Femur (tissue), 1 donor: ENCODE data around the gene RXRA.

Source experiments
- DNase-seq: peaks from one replicate; pipeline ENCODE4 v3.0.0-alpha.2; 2017

RXRA gene

DNA sequence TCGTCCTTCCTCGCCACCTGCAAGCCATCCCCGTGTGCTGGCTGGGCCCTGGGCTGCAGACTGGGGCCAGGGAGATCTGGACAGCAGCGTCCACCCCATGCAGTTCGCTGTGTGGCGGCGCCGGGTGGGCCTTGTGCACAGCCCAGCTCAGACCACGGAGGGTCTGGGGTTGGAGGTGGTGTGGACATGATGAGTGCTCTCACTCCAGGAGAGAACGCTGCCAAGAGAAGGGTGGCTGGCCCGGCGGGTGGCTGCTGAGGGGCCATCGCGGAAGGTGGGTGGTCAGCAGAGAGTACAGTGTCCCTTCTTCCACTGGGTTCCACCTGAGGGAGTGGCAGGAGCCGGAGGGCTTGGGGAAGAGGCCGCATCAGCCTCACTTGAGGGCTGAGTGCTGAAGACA, 44.4 kb downstream of the RXRA start:
- no peak for DNase-seq

DNA sequence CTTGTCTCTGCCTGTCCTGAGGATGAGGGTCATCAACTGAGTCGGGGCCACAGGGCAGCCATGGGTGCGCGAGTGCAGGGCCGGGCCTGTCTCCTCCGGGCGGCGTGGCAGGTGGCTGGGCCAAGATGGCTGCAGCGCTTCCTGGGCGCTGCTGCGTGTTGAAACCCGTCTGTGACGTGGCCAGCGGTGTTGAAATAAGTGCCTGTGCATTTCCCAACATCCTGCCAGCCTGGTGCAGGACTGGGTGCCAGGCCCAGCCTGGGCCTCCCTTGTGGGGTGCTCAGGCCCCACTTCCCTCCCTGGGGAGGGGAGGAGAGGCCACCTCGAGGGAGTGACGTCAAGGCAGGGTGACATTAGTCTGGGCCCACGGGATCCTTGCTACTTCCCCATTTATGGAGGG, 45.5 kb downstream of the RXRA start:
- peak; percentile 78 for DNase-seq

DNA sequence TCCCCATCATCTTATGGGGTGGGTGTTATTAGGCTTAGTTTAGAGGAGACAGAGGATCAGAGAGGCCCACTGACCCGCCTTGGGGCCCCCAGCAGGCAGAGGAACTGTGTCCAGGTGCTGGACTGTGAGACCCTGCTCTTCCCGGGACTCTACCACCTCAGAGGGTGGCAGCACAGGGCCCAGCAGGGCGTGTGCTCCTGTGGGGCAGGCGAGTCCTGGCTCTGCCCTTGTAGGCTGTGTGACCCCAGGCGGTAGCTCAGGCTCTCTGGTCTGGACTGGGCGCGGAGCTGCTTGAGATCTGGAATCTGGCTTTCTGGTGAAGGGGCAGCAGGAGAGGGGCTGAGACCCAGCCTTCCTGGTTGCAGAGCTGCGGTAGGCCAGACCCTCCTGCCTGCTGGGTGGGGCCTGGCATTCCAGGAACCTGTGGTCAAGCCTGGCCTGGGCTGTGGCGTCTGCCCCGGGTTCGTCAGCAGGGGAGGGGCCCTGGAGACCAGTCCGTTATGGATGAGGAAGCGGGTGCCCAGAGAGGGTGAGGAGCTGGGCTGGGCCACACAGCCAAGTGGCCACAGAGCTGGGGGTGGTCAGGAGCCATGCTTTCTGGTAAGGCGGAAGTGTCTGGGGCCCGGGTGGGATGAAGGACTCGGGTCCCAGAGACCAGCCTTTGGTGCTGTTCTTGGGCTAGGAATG, 46.5 kb downstream of the RXRA start:
- peak; percentile 66 for DNase-seq

DNA sequence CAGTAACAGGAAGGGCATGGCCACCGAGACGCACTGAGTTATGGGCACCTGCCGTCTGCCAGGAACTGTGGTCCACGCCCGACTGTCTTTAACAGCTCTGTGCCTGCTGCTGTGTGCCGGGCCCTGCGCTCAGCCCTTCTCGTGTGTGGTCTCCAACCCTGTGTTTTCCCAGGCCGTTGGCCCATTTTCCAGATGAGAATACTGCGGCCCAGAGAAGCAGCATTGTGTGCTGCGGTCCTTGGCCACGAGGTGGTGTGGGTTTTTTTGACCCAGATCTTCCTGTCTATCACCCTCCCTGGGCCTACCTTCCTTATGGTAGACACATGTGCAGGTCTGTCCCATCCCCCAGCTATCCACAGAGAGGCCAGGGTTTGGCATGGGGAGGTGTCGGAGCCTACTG, 47.0 kb downstream of the RXRA start:
- no peak for DNase-seq

DNA sequence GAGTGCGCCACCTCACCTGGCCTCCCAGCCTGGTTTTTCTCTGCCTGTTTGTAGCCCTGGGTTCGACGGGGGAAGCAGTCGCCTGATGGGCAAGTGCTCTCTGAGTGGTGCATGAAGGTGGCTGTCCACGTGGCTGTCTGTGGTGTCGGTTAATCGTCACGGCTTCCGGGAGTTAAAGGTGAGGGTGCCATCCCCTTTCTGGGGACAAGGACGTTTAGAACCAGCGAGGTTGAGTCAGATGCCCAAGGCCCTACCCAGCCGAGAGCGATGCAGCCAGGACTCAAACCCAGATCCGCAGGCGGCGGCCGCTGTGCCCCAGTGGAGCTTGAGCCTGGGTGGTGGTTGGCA, 47.7 kb downstream of the RXRA start:
- no peak for DNase-seq

DNA sequence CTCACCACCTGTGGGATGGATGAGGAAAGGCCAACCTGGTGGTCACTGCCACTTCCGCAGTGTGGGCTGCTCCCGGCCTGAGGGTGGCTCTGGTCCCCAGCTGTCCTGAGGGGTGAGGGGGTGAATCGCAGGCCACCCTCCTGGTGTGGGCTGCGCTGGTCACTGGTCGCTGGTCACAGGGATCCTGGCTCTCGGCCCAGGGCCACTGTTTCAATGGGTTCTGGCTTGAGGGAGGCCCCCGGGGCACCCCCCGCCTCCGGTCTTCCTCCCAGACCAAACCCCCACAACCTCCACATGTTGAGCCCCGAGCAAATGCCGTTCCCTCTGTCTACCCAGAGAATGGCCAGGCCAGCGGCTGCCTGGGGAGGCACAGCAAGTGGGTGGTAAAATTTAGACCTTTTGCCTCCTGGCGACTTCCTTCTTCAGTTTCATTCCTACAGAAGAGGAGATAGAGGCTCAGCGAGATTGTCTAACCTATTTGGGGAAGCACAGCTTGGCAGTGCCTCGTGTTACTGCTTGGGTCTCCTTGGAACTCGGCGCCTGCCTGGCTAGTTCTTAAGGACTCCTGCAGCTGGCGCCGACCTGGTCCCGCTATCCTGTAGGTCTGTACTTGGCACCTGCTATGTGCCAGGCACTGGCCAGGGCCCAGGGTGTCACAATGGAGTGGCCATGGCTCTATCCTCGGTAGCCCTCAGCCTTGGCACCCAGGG, 48.2 kb downstream of the RXRA start:
- no peak for DNase-seq

DNA sequence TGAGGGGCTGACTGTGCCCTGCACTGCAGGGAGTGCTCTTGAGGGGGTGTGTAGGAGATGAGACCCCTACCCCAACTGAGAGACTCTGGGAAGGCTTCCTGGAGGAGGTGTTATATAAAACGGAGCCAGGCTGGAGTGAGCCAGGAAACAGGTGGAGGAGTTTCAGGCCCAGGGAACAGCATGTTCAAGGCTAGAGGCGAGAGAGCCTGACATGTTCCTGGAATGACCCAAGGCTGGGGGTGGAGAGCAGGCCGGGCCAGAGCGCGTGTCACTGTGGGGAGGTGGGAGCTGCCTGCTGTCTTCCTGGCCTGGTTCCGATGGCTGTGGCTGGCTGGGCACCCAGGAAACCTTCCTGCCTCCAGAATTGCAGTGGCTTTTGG, 48.7 kb downstream of the RXRA start:
- DNase-seq: no peak

DNA sequence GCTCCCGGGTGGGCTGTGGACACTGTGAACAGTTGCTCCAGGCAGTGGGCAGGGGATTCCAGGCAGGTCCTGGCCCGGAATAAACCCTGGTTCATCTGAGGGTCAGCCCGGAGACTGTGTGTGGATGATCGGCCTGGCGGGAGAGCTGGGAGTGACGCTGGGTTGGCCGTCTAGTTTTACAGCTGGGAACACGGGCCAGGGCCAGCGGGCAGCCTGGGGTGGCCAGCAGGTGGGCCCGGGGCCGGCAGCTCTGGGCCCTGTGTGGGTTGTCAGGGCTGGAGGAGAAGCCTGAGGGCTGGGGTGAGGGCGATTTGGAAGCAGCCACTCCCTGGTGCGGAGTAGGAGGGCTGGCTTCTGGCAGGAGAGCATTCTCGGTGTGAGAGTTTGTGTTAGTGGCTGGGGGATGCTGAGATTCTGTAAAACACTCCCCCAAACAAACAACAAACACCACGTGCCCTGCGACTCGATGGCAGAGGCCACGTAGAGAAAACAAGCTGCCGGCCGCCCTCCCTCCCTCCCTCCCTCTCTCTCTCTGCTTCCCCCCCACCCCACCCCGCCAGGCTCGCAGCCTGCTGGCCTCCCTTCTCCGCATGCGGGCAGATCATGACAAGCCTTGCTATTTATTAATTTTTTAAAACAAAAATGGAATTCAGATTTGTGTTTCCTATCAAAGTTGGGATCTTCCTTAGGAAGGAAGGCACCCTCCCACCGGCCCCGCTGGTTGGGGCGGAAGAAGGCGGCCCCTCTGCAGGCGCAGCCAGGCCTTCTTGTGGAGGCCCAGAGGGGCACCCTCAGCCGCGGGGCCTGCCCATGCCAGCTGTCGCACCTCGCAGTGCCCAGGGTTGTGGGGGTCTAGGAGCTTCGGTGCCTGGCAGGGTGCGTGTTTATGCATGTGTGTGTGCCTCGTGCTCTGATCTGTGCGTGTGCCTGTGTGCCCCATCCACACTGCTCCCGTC, 49.5 kb downstream of the RXRA start:
- peak; percentile 83 for DNase-seq

DNA sequence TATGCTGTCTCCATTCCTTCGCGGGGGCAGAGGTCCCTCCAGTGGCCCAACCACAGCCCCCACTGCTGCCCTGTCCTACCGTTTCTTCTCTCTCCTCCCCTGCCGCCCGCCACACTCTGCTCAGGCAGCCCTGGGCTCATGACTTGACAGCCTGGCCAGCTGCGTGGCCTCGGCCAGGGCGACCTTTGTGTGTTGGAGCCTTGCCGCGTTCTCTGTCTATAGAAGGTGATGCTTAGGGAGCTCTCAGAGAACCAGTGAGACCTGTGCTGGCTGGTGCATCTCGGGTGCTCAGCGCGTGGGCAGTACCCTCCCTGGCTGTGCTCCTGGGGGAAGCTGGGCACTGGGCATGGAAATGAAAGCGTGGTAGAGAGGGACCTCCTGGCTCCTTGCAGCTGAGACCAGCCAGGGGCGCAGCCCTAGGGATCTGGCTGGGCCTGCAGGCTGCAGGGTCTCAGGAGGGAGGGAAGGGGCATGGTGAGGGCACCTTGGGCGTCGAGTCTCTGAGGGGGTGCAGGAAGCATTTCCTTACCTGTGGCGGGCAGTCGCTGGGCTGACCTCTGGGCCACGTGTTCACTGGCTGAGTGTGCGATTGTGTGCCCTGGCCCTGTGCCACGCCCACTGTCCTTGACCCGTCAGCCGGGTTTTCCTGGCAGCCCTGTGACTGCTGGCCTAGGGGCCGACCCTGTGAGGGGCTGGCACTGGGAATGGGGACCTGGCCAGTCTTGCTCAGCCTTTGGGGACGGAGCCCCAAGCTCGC, 50.3 kb downstream of the RXRA start:
- DNase-seq: no peak

DNA sequence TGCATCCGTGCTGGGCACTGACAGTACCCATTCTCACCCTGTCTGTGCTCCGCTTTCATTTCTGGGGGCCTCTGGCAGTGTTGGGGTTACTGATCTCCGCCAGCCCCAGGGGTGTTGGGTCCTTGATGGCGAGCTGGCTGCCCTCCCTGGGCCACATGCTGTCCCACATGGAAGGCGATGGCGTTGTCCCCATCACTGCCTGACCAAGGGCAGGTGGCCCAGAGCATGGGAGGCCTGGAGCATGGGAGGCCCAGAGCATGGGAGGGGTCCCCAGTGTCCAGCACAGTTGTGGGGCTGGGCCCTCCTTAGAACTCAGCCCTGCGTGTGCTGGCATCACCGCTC, 50.9 kb downstream of the RXRA start:
- no peak for DNase-seq

DNA sequence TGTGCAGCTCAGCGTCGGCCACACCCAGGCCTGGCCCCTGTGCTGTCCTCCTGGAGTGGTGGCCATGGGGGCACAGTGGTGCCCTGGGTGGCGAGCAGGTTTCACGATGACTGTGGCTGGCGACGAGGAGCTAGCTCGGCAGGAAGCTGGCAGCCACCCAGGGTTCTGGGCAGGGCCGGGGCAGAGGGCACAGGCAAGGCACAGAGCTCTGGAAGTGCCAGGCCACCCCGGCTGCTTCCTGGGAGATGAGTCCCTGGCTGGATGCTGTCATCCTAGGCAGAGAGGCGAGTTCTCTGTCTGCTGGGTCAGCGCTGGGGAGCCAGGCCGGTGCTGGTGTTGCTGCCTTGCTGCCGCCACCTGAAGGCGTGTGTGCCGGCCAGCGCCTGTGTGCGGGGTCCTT, 51.7 kb downstream of the RXRA start:
- DNase-seq: no peak

DNA sequence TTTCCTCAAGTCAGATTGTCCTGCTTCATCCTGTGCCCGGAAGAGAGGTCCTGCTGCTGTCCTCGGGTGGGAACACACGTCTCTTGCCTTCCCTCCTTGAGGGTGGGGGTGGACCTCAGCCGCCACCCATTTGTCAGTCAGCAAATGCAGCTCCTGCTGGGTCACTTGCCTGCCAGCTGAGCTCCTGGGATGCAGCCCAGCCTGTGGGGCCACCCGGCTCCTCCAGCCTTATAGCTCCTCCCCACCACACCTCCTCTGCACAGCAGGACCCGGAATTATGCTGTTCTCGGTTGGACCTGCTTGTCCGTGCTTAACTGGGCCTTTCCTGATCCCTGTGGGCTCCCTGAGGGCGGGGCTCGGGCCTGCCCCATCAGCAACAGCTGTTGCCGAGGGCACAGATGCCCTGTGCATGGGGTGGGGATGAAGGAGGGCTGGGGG, 52.7 kb downstream of the RXRA start:
- peak; percentile 73 for DNase-seq

DNA sequence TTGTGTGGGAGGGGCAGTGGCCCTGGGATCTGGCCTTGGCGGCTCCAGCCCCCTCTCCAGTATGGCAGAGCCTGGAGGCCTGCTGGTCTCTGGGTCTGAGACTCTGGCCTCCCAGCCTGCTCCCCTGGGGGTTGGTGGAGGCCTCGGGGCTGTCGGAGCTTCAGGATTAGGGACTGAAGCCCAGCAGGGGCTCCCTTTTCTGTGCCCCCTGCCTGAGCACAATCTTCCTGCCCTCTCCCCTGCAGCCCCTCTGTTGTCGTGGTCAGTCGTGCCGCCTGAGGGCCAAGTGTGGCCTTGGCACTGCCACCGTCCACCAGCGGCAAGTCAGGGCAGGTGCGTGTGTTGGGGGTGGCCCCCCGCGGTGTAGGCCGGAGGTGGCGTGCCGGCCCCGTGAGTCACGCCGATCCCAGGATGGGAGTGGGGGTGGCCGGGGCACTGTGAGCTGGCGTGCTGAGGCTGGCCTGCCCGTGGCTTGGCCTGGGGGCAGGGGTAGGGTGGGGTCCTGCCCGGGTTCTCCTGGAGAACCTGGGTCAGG, 53.6 kb downstream of the RXRA start:
- no peak for DNase-seq

DNA sequence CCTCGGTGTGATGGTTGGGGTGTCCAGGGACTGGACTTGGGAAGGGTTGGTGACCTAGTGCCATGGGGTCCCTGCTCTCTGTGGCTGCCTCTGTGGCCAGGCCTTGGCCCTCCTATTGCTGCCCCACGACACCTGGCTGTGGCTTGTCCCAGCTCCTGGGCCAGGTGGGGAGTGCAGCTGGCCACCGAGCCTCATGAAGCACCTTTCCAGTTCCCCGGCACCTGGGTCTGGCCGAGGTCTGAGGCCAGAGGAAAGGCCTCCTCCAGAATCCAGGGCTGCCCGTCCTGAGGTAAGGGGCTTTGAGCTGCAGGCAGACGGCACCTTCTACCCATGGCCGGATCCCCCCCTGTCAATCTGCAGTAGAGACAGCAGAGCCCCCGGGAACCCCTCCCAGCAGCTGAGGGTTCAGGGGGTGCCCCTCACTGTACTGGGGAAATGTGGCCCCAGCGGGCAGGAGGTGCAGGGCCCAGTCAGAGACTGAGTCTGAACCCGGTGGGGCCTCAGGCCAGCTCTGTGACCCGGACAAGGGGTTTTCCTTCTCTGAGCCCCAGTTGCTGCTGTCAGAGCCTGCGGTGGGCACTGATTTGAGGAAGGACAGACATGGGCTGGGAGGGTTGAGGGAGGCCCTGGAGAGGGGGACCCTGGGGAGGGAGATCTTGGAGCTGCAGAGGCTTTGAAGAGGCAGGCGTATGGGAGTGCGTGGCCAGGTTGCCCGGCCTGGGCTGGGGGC, 54.5 kb downstream of the RXRA start:
- no peak for DNase-seq

DNA sequence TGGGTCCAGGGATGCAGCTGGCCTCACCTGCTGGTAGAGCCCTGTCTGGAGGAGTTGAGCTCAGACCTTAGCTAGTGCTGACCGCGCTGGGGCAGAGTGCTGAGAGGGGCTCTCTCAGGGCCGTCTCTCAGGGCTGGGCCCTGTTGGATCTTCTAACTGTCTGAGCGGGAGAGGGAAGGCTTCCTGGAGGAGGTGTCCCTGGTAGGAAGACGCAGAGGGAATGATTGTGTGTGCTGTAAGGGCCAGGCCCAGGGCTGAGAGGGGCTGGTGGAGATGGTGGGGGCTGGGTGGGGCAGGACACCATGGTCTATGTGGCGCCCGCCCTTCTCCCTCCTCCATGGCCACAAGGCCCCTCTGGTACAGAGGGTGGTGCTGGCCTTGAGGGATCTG, 55.0 kb downstream of the RXRA start:
- no peak for DNase-seq

DNA sequence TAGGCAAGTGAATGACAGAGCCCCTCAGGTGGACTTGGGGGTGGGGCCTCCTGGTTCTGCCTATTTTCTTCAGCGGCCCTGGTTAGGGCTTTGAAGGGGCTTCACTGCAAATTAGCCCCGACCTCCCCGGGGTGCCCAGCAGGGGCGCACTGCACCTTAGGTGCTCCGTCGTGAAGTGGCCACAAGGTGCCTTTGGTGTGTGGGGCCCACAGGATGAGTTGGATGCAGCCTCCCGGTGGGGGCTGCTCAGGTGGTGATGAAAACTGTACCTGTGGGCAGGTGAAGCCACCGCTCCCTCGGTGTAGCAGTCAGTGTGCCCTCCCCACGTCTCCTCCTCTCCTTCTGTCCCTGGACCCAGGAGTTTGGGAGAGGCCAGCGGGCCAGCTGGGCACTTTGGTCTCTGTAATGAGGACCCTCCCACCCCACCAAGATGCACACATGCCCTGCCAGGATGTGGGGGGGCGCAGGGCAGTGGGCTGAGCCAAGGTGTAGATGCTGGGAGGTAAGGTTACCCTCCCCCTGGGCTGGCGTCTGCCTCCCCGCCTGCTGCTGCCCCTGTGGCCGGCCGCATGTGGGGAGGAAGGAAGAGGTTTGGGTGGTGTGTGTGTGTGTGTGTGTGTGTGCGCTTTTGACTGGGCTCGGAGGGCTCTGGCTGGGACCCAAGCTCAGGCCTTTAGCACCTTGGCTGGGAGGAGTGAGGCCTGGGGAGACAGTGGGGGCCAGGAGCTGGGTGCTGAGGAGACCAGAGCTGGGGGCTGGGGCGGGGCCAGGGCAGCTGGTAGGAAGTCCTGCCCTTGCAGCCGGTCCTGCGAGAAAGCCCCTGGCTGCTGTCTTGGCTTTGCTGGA, 55.6 kb downstream of the RXRA start:
- peak; percentile 58 for DNase-seq

DNA sequence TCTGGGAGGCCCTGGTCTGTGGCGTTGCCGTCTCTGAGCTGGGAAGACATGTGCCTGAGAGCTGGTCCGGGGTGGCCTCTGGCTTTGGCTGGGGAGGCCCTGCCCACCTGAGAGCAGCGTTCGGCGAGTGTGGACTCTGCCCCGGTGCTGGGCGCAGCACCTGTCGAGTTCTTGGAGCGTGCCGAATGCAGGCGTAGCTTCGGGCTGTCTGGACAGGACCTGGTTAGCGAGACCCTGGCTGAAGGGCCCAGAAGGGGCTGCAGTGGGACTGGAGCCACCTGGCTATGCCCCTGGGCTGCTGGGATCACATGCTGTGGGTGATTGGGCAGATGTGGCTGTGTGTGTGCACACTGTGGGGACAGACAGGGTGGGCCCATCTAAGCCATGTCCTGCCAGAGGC, 56.5 kb downstream of the RXRA start:
- no peak for DNase-seq

DNA sequence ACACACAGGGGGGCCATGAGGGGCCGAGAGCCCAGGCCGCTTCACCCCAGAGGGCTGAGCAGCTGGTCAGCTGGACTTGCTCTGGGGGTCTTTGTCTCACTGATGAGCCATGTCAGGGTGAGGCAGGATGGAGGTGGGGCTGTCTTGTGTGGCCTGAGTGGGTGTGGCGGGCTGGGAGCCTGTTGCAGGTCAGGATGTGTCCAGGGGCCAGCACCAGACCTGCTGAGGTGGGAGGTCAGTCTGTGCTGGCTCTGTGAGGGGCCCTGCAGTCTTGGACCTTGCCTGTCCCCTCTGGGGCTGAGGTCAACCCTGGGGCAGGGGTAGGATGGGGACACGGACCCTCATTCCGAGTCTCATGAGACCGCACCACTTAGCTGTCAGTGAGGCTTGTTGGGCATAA, 56.9 kb downstream of the RXRA start:
- DNase-seq: no peak

DNA sequence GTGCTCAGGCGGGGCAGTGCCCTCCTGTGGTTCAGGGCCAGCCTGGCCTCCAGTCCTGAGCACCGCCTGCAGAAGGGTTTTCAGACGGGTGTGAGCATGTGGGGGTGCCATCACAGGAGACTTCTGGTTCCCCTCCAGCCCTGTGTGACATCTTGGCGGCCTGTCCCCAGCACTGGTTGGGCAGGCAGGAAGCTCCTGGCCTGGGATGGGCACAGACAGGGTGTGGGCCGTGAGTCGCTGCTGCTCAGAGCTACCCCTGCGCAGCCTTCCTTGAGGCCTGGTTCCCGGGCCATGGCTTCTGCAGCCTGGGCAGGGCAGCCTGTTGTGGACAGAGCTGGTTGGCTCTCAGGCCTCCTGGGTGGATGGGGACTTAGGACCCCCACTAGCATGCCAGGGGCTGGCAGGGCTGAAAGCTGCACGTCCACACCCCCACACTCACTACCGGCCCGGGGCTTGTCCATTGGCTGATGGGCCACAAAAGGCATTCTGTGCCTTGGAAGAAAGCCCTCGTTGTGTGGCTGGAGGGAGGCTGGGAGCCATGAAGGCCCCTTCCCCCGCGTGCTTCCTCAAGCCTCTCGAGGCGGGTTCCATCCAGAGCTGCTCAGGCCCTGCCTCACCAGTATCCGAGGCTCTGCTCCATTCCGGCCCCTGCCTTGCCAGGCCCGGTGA, 58.7 kb downstream of the RXRA start:
- no peak for DNase-seq

DNA sequence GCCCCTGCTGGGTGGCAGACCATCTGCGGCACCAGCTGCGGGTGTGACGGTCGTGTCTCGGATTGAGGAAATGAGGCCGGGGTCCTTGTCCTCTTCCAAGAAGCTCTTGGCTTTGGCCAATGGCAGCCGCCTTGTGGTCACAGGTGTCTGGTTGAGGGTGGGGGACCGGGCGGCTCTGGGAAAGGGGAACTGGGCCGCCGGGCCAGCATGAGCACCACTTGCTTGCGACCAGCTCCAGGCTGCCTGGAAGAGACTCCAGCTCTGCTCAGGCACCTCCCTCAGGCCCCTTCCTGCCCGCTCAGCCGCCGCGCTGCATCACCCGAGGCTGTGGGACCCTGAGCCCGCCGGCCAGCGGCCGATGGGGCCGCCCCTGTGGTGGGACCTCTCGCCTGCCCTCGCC, 59.7 kb downstream of the RXRA start:
- DNase-seq: no peak
